Stomach (tissue), 4 donors: ENCODE measurements around the gene PMS1.

Source experiments
- EP300 ChIP-seq: sonication (generic); formaldehyde crosslinking; IDR thresholded peaks from one replicate; pipeline ENCODE4 v1.6.1; 2017; ENCODE audit warnings: antibody characterized with exemption
- POLR2A ChIP-seq, 4 donors: fragments of 450-650 bp; IDR thresholded peaks; one replicate each; pipeline ENCODE4 v1.6.1; 2016; ENCODE audit warnings: antibody characterized with exemption in 4 of 4, control low read depth in 2 of 4, mild to moderate bottlenecking in 1 of 4, moderate library complexity in 1 of 4
- POLR2AphosphoS5 ChIP-seq, 3 donors: sonication (generic); formaldehyde crosslinking; IDR thresholded peaks; one replicate each; pipeline ENCODE4 v1.6.1; 2016; ENCODE audit warnings: antibody characterized with exemption in 3 of 3
- TF ChIP-seq, protein P1 (sequence below), 7 experiments: fragments of 450-650 bp in 4 of 7; fragments of 200-600 bp in 3 of 7; sonication (generic) in 3 of 7; IDR thresholded peaks; one replicate each; pipeline ENCODE4 v1.5.1; 2016 to 2019; ENCODE audit warnings: antibody characterized with exemption in 7 of 7, control low read depth in 2 of 7, mild to moderate bottlenecking in 1 of 7

DNA sequence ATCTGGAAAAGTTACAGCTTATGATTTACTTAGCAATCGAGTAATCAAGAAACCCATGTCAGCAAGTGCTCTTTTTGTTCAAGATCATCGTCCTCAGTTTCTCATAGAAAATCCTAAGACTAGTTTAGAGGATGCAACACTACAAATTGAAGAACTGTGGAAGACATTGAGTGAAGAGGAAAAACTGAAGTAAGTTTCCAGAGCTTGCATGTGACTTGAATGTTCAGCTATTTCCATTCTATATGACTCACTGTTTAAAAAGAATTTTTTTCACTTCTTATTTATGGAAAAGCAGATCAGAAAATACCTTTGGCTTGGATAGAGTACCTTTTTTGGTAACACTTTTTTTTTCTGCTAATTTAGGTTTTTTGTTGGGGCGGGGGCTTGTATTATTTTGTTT, 70.7 kb downstream of the PMS1 start:
- TF ChIP-seq EP300: no peak
- TF ChIP-seq, protein P1, sequence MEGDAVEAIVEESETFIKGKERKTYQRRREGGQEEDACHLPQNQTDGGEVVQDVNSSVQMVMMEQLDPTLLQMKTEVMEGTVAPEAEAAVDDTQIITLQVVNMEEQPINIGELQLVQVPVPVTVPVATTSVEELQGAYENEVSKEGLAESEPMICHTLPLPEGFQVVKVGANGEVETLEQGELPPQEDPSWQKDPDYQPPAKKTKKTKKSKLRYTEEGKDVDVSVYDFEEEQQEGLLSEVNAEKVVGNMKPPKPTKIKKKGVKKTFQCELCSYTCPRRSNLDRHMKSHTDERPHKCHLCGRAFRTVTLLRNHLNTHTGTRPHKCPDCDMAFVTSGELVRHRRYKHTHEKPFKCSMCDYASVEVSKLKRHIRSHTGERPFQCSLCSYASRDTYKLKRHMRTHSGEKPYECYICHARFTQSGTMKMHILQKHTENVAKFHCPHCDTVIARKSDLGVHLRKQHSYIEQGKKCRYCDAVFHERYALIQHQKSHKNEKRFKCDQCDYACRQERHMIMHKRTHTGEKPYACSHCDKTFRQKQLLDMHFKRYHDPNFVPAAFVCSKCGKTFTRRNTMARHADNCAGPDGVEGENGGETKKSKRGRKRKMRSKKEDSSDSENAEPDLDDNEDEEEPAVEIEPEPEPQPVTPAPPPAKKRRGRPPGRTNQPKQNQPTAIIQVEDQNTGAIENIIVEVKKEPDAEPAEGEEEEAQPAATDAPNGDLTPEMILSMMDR (IDR thresholded peaks at IDR 0.05): no peak
- no peak for TF ChIP-seq POLR2AphosphoS5 (IDR thresholded peaks at IDR 0.05)
- TF ChIP-seq POLR2A (IDR thresholded peaks at IDR 0.05): no peak
